K562 (cell line): Measurements from ENCODE around the gene GPC3. TPM values are rescaled to one million over a fixed set of nuclear protein-coding genes. Genes with fewer than 3 reads are reported as not detected.

ENCODE experiments used
- ATAC-seq: fragments of 200-7000 bp; cut with Tn5 transposase; 3 replicates; pipeline ENCODE4 v1.9.1; 2020; ENCODE audit warnings: moderate library complexity
- BruUV-seq: library from RNA; stranded (reverse); fragments of 400-500 nt; replicated peaks from 2 replicates; lab custom pipeline; 2021; lab: Mats Ljungman, UMichigan
- CTCF ChIA-PET: fragments of 300-600 bp; formaldehyde crosslinking; extraction: SDS; loops from one replicate; lab custom pipeline; 2021; ENCODE audit warnings: low intra/inter-chr PET ratio; lab: Yijun Ruan, JAX
- POLR2A ChIA-PET: fragments of 300-600, 350-650 bp; sonication (Branson Sonifier 250); formaldehyde crosslinking; extraction: SDS; loops from one replicate; lab custom pipeline; 2021; ENCODE audit warnings: antibody characterized with exemption, inconsistent platforms; lab: Yijun Ruan, JAX
- DNase-seq, 4 experiments: peaks; one replicate each; pipeline versions ENCODE4 v3.0.0 to v3.0.0-alpha.2; 2011 to 2018; ENCODE audit warnings: low spot score in 3 of 4, mixed read lengths in 3 of 4; ENCODE audit errors: extremely low read depth in 1 of 4
- FAIRE-seq: peaks from 2 replicates; lab custom pipeline; 2011; peaks lifted over from hg19 to GRCh38; lab: Jason Lieb, UNC
- H2AFZ ChIP-seq: 2 replicates; pipeline ENCODE4 v1.6.0; 2011; ENCODE audit warnings: low read depth, low read length, control low read depth, inconsistent platforms
- H3K27ac ChIP-seq: fragments of 200-600 bp; 3 replicates; pipeline ENCODE4 v1.8.0; 2011; ENCODE audit warnings: low read depth, mild to moderate bottlenecking, control low read depth, inconsistent platforms, low read length, moderate library complexity, mixed read lengths; ENCODE audit errors: extremely low read depth
- H3K27me3 ChIP-seq, 2 experiments: fragments of 300-600 bp in 1 of 2; 2 replicates in 1 of 2; 3 replicates in 1 of 2; pipeline versions ENCODE4 v1.6.0 to v1.8.0; 2011; ENCODE audit warnings: inconsistent platforms in 2 of 2, low read length in 2 of 2, mild to moderate bottlenecking in 1 of 2, mixed read lengths in 1 of 2, moderate library complexity in 1 of 2; ENCODE audit not compliant: control insufficient read depth in 2 of 2, insufficient read depth in 2 of 2
- H3K36me3 ChIP-seq: fragments of 300-600 bp; 3 replicates; pipeline ENCODE4 v1.8.0; 2011; ENCODE audit warnings: mild to moderate bottlenecking, low read length, inconsistent platforms; ENCODE audit not compliant: control insufficient read depth, insufficient read depth
- H3K4me1 ChIP-seq, 2 experiments: fragments of 200-600 bp in 1 of 2; replicated peaks in 1 of 2; 2 replicates in 1 of 2; 3 replicates in 1 of 2; pipeline versions ENCODE4 v1.5.1 to v1.8.0; 2011; ENCODE audit warnings: inconsistent platforms in 2 of 2, low read length in 2 of 2, mild to moderate bottlenecking in 1 of 2, mixed read lengths in 1 of 2, moderate library complexity in 1 of 2; ENCODE audit not compliant: control insufficient read depth in 2 of 2, insufficient read depth in 2 of 2
- H3K4me2 ChIP-seq: 2 replicates; pipeline ENCODE4 v1.6.1; 2011; ENCODE audit warnings: low read length, control low read depth, inconsistent platforms, mixed read lengths; ENCODE audit not compliant: insufficient read depth
- H3K4me3 ChIP-seq: fragments of 200-600 bp; sonication (generic), shearing (Covaris generic); 2 replicates; pipeline ENCODE4 v1.5.1; 2016; ENCODE audit warnings: control low read depth, inconsistent platforms
- H3K79me2 ChIP-seq: fragments of 200-600 bp; 3 replicates; pipeline ENCODE4 v1.8.0; 2011; ENCODE audit warnings: low read length, inconsistent platforms; ENCODE audit not compliant: control insufficient read depth, insufficient read depth
- H3K9ac ChIP-seq, 2 experiments: 2 replicates each; pipeline versions ENCODE4 v1.6.0 to v1.6.1; 2011; ENCODE audit warnings: low read depth in 2 of 2, low read length in 2 of 2, control low read depth in 1 of 2, inconsistent platforms in 1 of 2, mild to moderate bottlenecking in 1 of 2, mixed read lengths in 1 of 2; ENCODE audit not compliant: insufficient read depth in 1 of 2
- H3K9me1 ChIP-seq: one replicate; pipeline ENCODE4 v1.6.0; 2011; ENCODE audit warnings: inconsistent platforms, mild to moderate bottlenecking, low read length, moderate library complexity; ENCODE audit not compliant: control insufficient read depth, insufficient read depth
- H3K9me3 ChIP-seq: replicated peaks from 2 replicates; pipeline ENCODE4 v1.5.1; 2011; ENCODE audit warnings: low read depth, low read length, inconsistent platforms; ENCODE audit not compliant: control insufficient read depth, insufficient read depth
- H4K20me1 ChIP-seq: replicated peaks from 2 replicates; pipeline ENCODE4 v1.6.1; 2011; ENCODE audit warnings: low read length, inconsistent platforms, mixed read lengths; ENCODE audit not compliant: control insufficient read depth, insufficient read depth
- DDX20 ChIP-seq: fragments of 450-650 bp; IDR thresholded peaks from 2 replicates; pipeline ENCODE4 v1.6.1; 2016; ENCODE audit warnings: missing genetic modification characterization, low read depth, mild to moderate bottlenecking, missing compliant biosample characterization, moderate library complexity
- MAFF ChIP-seq: IDR thresholded peaks from 2 replicates; pipeline ENCODE4 v1.6.1; 2012; ENCODE audit warnings: low read length, improper control_type of control experiment
- MTA1 ChIP-seq: fragments of 450-650 bp; IDR thresholded peaks from 2 replicates; pipeline ENCODE4 v1.6.1; 2017; ENCODE audit warnings: borderline replicate concordance
- SMARCA4 ChIP-seq: fragments of 450-650 bp; IDR thresholded peaks from 2 replicates; pipeline ENCODE4 v1.6.1; 2016
- ZNF274 ChIP-seq: IDR thresholded peaks from 2 replicates; pipeline ENCODE4 v1.6.1; 2011; ENCODE audit warnings: low read depth, mild to moderate bottlenecking, low read length, moderate library complexity, borderline replicate concordance
- ZNF436 ChIP-seq: fragments of 250-450, 450-650 bp; sonication (Bioruptor Pico); formaldehyde crosslinking; IDR thresholded peaks from 2 replicates; pipeline ENCODE4 v1.7.0; 2020; ENCODE audit warnings: mild to moderate bottlenecking
- WGBS: fragments of 100-300 bp; shearing (Covaris generic); methylation state at CpG from one replicate; pipeline ENCODE4 v1.1.6; 2016; ENCODE audit warnings: low coverage, mixed read lengths; ENCODE audit not compliant: insufficient coverage; ENCODE audit errors: missing lambda C conversion rate; 5-methylcytosine and 5-hydroxymethylcytosine counted together
- in situ Hi-C: fragments of 300-500 bp; cut with MboI; formaldehyde crosslinking; loops from 4 replicates; pipeline ENCODE4 v1.15.0; 2018; ENCODE audit warnings: inconsistent platforms, mixed read lengths
- intact Hi-C: fragments of 100-400 bp; cut with micrococcal nuclease; formaldehyde crosslinking; loops from 2 replicates; pipeline ENCODE4 v1.14.2; 2022
- polyA plus RNA-seq, 8 experiments: library from polyadenylated mRNA; depleted of rRNA in 4 of 8; stranded (reverse) in 5 of 8; unstranded in 3 of 8; fragments of >200 nt; fragmentation: Nextera tagmentation in 2 of 8; fragmentation: Illumina TruSeq in 1 of 8; extraction: Ambion mirVana in 2 of 8; extraction: Trizol in 1 of 8; gene quantifications; 2 replicates each; pipeline versions ENCODE4 v1.2.1 to v1.2.3, GENCODE V29; 2011 to 2014; ENCODE audit warnings: inconsistent platforms in 1 of 8, missing spikeins in 1 of 8
- total RNA-seq, 7 experiments: library from RNA; depleted of rRNA in 6 of 7; stranded (reverse); fragments of >200 nt in 6 of 7; fragmentation: Illumina TruSeq in 2 of 7; extraction: Trizol in 2 of 7; gene quantifications; 2 replicates each; pipeline versions ENCODE4 v1.2.1 to v1.2.3, GENCODE V29; 2011 to 2021; ENCODE audit warnings: low replicate concordance in 1 of 7
- TF ChIP-seq, protein P1 (sequence below): fragments of 250-450 bp; sonication (Bioruptor Pico); IDR thresholded peaks from 2 replicates; pipeline ENCODE4 v1.5.0; 2021; ENCODE audit warnings: mild to moderate bottlenecking, moderate library complexity

GPC3 gene
- total and polyA plus RNA-seq, 9 of the 15 experiments (the other 6 are each of a cell fraction or from before 2014, with no cell fraction given) = 0.42 TPM; not detected in 8

DNA sequence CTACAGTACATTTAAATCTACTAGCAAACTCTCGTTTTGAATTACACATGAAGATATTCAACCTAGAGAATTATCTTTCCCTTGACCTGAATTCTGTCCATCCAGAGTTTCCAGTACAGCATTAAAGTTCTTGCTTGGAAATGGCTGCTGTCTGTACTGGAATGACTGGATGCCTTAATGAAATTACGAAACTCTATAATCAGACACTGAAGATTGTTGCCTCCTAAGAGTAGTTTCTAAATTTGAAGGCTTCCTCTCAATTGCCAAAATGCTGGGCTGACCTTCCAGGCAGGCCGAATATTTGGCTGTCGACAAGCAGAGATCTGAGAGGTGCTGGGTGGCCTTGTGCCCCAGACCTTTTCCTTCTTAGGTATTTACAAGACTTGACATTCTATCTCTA is 355.0 kb downstream of the GPC3 start:
- no peaks in the 10 kb centered on the region for H3K36me3 ChIP-seq
- H3K9me1 ChIP-seq = no peaks in the 10 kb centered on the region
- H4K20me1 ChIP-seq = no peaks in the 10 kb centered on the region
- POLR2A ChIA-PET = no interaction called here
- H3K79me2 ChIP-seq = no peaks in the 10 kb centered on the region
- no peak for ATAC-seq
- in situ Hi-C loops (no loop called here), intact Hi-C loops (no loop called here)
- no peaks in the 10 kb centered on the region for H3K9me3 ChIP-seq
- CTCF ChIA-PET = no interaction called here
- TF ChIP-seq, protein P1, sequence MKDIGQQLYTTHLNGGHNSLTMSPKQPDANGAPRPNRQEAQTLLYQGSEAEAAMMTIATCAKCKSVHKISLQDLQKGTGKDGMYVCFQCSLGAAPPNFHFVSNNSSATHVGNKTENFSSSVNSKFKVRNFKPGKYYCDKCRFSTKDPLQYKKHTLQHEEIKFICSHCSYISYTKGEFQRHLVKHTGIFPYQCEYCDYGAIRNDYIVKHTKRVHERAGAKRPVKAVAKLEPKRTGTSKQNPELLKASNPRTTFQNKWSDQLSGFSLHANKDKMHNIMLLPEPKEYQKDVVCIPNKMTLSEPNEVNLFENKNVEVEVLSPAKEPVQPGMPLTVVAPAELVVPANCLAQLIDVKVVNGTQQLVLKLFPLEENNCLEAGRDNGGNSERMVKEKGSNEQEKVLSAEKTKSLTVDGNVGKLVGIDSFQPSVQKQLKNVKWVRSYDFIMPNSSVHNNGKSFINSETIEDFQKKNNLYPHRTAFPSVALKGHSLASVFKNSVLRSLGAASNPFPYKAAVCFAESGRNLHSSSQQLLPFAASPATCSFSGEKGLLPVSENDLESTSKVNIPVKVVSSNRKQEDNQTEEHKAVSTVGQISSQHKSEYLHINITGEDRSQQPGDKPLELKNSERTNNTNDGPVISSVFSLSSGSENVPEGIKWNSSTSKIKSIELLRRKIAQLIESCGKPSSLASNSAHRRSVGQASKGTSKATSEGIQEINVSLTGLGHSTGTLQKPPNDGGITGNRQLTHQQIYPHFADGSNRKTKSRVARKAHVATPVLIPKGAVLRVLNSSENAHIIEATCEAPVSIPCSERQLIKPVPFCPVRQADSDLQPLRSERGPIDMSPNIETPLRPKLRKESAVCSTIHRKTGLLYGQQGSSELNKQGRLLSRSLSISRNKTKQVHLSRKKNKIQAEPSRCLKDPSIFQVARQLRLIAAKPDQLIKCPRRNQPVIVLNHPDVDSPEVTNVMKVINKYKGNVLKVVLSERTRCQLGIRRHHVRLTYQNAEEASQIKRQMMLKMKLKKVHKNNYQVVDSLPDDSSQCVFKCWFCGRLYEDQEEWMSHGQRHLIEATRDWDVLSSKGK (CRISPR knock-in tag) = no peak
- TF ChIP-seq ZNF436 (CRISPR knock-in tag) (no peak), MTA1 (no peak), DDX20 (tag) (no peak), ZNF274 (no peak), MAFF (no peak), SMARCA4 (no peak)
- WGBS = 0% methylated on average over 3 of the region's 4 CpGs
- no peaks in the 10 kb centered on the region for H3K4me1 ChIP-seq
- no TSS peak for BruUV-seq
- H3K4me2 ChIP-seq = no peak overlapping the region
- H3K4me3 ChIP-seq = no peak overlapping the region
- no peak overlapping the region for H3K27ac ChIP-seq
- H3K9ac ChIP-seq = no peak overlapping the region
- H3K27me3 ChIP-seq = no peaks in the 10 kb centered on the region
- H2AFZ ChIP-seq = no peak overlapping the region
- no peak for DNase-seq
- no peak for FAIRE-seq
